ENCODE results near the gene AK4.
"Not testable (repeated sequence)": the region's sequence is repeated elsewhere in the genome, so short reads cannot be mapped to it uniquely, and the experiment has no call there.

AK4 gene

GRCh38 chr1:65214340-65215027 lies 66.5 kb downstream of the AK4 start:
- DNase-seq (ENCODE audit: low spot score), result no peak

- no peak for DNase-seq (ENCODE audit: low spot score)
Observed at GRCh38 chr1:65216989-65217388, 69.0 kb downstream of the AK4 start.

- DNase-seq (ENCODE audit: low spot score), result no peak
Observed at GRCh38 chr1:65221638-65222339, 73.8 kb downstream of the AK4 start.

- DNase-seq (ENCODE audit: low spot score), result no peak
Observed at GRCh38 chr1:65222340-65222940, 74.4 kb downstream of the AK4 start.

- DNase-seq (ENCODE audit: low spot score), result no peak
Observed at GRCh38 chr1:65224681-65225091, 76.7 kb downstream of the AK4 start.

GRCh38 chr1:65225179-65225578 lies 77.2 kb downstream of the AK4 start:
- no peak for DNase-seq (ENCODE audit: low spot score)

- DNase-seq (ENCODE audit: low spot score), result no peak
Observed at GRCh38 chr1:65229201-65229600, 81.2 kb downstream of the AK4 start.

GRCh38 chr1:65229754-65230339 lies 81.8 kb downstream of the AK4 start:
- DNase-seq (ENCODE audit: low spot score), result no peak

- no peak for DNase-seq (ENCODE audit: low spot score)
Observed at GRCh38 chr1:65230731-65231481, 82.9 kb downstream of the AK4 start.

GRCh38 chr1:65231718-65232330 lies 83.8 kb downstream of the AK4 start:
- DNase-seq (ENCODE audit: low spot score), result no peak

GRCh38 chr1:65232461-65232990 lies 84.5 kb downstream of the AK4 start:
- DNase-seq (ENCODE audit: low spot score), result no peak

- no peak for DNase-seq (ENCODE audit: low spot score)
Observed at GRCh38 chr1:65233782-65234181, 85.8 kb downstream of the AK4 start.

- peak; percentile 40 for DNase-seq (ENCODE audit: low spot score)
Observed at GRCh38 chr1:65235867-65236805, 88.1 kb downstream of the AK4 start.

- not testable (repeated sequence) for DNase-seq (ENCODE audit: low spot score)
Observed at GRCh38 chr1:65237088-65237487, 89.1 kb downstream of the AK4 start.

GRCh38 chr1:65237503-65237902 lies 89.5 kb downstream of the AK4 start:
- no peak for DNase-seq (ENCODE audit: low spot score)

- no peak for DNase-seq (ENCODE audit: low spot score)
Observed at GRCh38 chr1:65238010-65238409, 90.0 kb downstream of the AK4 start.

GRCh38 chr1:65243491-65243890 lies 95.5 kb downstream of the AK4 start:
- DNase-seq (ENCODE audit: low spot score), result no peak

GRCh38 chr1:65245295-65245694 lies 97.3 kb downstream of the AK4 start:
- no peak for DNase-seq (ENCODE audit: low spot score)

- DNase-seq (ENCODE audit: low spot score), result peak; percentile 74
Observed at GRCh38 chr1:65247419-65248359, 99.7 kb downstream of the AK4 start.

Data from Ammon's horn (tissue), 1 donor.